ELR (cell line): ENCODE data around the gene GIPC2.
A peak's percentile ranks its signal among the peaks of the same experiment; 100 is the strongest.

Source experiments
- DNase-seq: peaks from one replicate; pipeline ENCODE4 v3.0.0-alpha.2; 2015; ENCODE audit warnings: low read depth

The GIPC2 gene

DNA sequence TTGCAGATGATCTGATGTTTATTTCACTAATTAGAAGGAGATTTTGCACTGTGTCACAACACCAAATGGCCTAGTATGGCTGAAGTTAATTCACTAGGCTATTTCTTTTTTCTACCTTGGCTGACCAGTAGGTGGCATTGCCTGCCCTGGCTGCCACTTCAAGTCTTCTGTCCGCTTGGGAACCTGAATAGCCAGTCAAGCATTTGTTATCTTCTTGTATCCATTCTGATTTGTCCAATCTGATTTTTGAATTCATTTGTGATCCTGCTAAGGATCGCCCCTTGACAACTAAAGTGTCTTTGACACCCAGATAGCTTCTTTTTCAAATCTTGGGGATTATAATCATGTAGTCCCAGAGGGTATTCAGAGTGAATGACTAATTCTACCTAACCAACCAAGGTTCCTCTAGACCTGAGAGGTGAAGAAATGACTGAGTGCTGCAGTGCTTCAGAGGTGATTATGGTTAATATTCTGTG lies 99.4 kb downstream of the GIPC2 start:
- DNase-seq: peak; percentile 81

DNA sequence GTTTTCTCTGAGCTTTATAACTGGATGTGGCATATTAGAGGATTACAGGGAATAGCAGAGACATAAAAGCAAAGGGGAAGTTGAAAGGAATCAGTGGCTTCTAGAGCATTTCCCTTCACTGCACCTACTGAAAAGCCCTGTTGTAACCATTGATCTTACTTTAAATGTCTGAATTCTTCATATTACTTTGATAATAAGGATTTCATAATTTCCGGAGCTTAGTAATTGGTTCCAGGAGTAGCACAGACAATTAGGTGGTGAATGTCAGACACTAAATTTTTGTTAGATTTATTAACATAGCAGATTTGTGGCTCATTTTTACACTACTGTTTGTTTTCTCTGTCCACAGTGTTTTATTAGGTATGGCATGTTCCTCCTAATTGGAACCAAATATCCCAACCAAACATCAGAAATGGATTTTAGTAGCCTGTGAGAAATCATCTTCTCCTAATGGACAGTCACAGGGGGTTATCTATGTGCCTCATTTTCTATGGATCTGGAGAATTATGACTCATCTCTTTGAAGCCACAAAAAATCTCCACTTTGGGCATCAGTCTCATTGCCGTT lies 100.5 kb downstream of the GIPC2 start:
- no peak for DNase-seq

DNA sequence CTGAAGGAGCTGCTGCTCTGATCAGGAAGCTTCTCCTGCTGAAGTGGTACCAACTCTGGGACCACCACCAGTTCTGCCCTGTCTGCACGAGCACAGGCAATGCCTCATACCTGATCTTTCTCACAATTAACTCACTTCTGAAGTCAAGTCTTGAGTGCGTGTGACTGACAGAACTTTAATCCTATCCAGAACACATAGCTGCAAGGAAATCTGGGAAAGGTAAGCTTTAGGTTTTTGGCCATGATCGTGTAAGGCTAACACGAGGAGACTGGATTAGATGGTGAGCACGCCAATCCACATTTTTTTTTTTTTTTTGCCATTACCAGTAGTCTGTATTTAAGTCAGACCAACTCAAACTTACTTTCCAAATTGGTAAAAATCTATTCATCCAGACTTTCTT lies 101.3 kb downstream of the GIPC2 start:
- DNase-seq: no peak

DNA sequence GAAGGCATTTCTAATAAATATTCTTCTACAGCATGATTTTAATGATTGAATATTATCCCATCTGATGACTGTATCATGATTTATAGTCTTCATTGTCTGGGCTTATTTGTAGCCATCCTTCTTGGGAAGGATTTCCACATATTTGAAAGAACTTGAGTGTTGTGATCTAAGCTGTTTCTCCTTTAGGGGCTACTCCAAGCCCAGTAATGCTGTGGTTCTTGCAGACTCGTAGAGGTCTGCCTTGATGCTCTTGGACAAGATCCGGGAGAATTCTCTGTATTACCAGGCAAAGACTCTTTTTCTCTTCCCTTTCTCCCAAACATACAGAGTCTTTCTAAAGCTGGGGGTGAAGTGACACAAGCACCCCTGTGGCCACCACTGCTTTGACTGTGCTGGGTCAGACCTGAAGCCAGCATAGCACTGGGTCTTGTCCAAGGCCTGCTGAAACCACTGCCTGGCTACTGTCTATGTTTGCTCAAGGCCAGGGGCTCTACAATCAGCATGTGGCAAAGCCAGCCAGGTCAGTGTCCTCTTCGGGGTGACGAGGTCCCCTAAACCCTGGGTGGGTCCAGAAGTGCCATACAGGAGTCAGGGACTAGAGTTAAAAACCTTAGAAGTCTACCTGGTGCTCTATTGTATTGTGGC lies 107.4 kb downstream of the GIPC2 start:
- no peak for DNase-seq

DNA sequence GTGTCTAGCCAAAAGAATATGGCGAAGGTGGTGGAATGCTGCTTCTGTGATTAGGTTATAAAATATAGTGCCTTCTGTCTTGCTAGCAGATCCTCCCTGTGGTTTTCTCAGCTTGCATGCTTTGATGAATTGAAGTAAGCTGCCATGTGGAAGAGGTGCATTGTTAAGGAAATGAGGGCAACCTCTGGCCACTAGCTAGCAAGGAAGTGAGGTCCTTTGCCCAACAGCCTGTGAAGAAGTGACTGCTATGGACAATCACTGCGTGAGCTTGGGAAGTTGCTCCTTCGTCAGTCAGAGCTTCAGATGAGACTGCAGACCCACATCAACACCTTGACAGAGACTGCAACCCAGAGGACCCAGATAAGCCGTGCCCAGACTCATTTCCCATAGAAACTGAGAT lies 109.4 kb downstream of the GIPC2 start:
- no peak for DNase-seq

DNA sequence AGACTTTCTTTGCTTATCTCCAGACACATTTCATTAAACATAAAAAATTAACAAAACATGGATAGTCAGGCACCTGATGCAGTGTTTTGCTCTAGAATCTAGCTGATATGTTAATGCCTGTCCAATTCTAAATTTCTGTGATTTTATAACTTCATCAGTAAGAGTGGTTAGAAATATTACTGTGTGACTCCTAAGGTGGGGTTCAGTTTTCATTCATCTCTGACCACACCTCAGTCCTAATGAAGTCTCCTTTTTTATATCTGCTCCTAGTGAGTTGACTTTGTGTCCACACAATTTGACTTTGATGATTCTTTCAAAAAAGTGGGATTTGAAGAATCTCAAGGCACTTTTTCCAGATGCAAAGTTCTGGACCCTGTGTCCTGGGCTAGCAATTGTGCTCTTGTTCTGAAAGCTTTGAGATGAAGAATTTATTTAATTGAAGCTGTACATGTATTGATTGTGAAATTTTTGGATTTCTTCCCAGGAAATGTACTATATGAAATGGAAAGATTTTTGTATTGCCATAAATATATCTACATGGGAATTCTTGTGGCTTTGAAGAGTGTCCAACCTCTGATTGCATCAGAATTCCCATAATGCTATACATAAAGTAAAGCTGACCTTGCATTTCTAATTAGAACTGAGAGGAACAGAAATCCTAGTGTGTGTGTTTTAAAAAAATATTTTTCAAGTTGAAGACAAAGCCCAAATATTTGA lies 111.2 kb downstream of the GIPC2 start:
- DNase-seq: peak; percentile 4

DNA sequence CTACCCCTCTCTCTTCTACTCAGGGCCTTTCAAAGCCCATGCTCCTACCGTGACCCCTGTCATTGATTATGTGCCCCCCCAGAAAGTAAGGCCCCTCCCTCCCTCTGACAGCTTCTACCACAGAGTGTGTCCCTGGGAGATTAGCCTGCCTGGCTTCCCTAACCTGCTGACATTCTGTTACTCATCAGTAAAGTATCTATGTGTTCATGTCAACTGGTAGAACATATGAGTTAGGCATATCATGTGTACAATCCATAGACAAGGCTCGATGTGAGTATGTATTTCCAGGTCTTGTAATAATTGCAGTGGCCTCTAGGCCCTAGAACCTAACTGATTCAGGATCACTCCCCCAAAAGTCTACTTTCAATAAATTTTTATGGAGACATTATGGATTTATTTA lies 120.0 kb downstream of the GIPC2 start:
- DNase-seq: peak; percentile 29

DNA sequence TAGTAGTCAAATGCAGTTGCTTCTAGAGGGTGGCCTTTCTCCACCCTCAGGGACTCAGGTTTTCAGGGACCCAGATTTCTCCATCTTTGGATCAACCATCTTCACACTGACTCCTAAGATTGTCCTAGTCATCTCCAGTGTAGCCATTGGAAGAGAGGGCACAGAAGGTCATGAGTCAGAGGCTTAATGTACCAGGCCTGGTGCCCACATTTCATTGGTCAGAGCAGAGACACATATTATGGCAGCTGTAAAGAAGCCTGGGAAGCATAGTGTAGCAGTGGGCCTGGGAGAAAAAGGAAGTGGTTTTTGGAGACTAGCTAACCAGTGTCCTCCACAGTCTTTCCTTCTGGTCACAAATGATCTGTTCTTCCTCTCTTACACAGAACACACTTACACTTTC lies 122.5 kb downstream of the GIPC2 start:
- DNase-seq: peak; percentile 47

DNA sequence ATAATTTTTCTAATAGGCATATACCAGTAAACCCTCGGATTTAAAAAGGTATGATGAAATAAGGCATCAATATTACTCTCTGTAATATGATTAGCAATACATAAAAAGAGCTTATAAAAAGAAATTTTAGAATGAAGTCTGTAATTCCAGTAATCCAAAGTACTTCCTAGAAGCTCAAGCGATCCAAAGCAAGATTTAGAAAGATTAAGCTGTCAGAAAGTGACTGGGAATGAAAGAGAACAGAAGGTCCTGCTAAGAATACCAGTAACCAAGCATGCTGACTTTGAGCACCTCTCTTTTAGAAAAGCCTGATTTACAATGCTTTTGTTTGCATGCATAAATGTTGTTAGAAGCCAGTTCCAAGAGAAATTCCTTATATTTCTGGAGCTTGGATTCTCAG lies 125.1 kb downstream of the GIPC2 start:
- no peak for DNase-seq

DNA sequence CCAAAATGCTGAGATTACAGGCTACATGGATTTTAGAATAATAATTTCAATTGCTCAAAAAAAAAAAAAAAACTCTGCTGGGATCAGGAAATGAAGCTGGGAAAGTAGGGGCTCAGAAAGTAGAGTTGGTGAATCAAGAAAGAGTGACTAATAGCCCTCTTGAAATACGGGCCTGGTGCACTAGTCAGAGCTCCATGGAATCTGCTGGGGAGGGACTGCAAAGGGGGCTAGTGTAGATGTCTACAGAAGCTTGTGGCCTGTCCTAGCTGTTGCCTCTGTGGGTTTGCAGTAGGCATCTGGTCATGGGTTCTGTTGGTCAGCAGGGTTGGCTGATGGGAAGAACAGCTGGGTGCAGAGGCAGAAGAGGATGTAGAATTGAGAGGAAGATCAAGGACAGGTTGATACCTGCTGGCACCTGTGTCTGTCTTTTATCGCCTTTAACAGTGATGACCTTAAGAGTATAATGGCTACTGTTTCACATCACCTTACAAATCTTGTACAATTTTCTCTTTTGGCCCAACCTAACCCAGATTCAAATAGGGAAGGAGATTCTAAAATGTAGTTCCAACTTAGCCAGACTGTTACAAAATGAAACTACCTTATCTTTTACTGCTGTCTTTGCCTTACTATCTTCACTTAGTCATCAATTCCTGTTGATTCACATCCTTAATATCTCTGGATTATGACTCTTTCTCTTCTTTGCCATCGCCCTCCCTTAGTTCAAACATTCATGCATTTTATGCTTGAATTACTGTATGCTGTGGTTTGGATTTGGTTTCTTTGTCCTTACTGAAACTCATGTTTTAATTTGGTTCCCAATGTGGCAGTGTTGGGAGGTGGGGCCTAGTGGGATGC lies 126.2 kb downstream of the GIPC2 start:
- peak; percentile 89 for DNase-seq

DNA sequence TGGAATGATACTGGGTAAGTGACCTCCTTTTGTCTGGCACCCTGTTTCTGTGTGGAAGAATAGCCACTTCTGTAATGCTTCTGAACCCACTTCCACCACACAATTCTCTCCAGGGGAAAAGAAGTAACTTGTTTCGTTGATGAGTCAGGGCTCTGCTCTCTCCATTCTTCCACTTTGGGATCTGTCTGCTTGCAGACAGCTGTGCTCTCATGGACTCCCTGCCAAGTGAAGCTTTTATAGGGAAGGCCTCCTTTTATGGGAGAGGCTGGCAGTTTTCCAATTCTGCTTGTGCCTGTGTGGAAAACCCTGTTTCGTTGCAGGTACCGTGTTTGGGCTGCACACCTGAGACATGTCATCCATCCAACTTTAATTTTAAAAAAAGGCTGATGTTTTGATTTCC lies 130.7 kb downstream of the GIPC2 start:
- DNase-seq: peak; percentile 57

DNA sequence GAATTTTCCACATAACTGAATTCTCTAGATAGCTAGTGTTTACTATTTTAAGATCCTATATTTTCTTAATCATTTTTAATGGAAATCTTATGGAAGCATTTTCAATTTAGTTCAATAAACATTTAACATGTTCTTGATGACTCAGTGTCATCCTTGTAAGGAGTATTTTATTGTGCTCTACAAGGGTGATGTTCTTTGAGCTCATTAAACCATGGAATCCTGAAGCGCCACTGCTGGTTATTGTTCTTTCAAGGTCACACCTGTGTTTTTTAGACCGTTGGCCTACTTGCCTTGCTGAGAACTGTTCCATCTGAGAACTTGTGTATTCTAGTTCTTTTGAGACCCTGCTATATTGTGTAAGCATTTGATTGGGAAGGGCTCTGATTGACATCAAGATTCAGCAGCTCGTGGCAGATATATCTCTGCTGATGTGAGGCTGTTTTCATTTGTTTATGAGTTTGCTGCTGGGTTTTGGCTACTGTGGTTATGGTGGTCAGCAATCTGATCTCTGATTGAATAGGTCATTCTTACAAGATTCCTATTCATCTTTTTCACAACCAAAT lies 132.0 kb downstream of the GIPC2 start:
- no peak for DNase-seq

DNA sequence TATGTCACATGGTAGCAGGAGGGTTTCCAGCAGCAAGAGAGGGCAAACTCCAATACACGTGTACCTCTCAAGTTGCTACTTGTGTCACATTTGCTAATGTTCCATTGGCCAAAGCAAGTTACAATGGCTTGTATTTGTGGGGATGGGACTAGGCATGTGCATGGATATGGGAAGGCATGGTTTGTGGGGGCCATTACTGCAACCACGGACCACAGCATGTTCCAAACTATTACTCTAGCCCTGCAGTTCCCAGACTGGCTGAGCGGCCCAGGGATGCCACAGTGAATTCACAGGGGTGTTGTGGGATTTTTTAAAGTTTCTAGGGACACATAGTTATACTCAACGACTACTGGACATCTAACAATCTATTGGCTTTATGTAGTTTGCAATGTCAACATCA lies 133.1 kb downstream of the GIPC2 start:
- no peak for DNase-seq

DNA sequence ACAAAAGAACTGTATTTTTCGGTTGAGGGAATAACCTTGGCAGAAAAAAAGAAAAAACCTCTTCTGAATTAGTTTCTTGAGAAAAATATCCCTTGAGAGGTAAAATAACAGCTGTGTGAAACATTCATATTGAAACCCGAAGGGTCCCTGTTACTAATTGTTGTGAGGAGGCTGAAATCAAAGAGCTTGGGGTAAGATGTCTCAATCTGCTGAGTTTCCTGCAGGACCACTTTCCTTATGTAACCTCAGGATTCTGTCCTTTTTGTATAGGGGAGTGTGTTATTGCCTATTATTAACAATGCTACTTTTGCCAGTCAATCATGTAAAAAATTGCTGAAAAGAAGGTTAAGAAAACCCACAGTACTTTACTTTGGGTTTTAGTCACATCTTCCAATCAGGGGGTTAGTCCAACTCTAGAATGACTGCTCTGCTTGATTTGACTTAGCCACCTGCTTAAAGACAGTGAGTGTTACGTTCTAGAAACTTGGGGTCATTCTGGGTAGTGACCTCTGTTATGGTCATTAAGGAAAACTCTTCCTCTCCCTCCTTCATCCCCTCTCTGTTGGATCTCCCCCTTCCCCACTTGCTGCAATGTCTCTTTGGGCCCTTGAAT lies 138.8 kb downstream of the GIPC2 start:
- DNase-seq: no peak
